Adrenal gland (tissue), 5 donors: ENCODE data around the gene IQSEC3.

Experiments used
- CTCF ChIP-seq, 6 experiments: fragments of 450-650 bp in 4 of 6; fragments of 200-600 bp in 2 of 6; sonication (generic) in 1 of 6; IDR thresholded peaks; 1 replicate in 5 of 6; 2 replicates in 1 of 6; pipeline versions ENCODE4 v1.5.1 to v1.8.0; 2016 to 2021; ENCODE audit warnings: antibody characterized with exemption in 6 of 6, mild to moderate bottlenecking in 2 of 6, moderate library complexity in 1 of 6
- POLR2A ChIP-seq, 2 donors: fragments of 450-650 bp; IDR thresholded peaks; one replicate each; pipeline ENCODE4 v1.6.1; 2017; ENCODE audit warnings: antibody characterized with exemption in 2 of 2, mild to moderate bottlenecking in 2 of 2, moderate library complexity in 1 of 2
- donor health status: DM: no; HTN: no; CAD: no.

GRCh38 chr12:140162-140561, 73.6 kb downstream of the IQSEC3 start:
- no peak for TF ChIP-seq CTCF (IDR thresholded peaks at IDR 0.05)
- no peak for TF ChIP-seq POLR2A (IDR thresholded peaks at IDR 0.05)
